K562 (cell line): ENCODE data around the gene APLNR. TPM values are rescaled to one million over a fixed set of nuclear protein-coding genes. Genes with fewer than 3 reads are reported as not detected.

Experiments
- EP300 ChIP-seq: IDR thresholded peaks from 2 replicates; pipeline ENCODE4 v1.6.1; 2012; ENCODE audit warnings: low read length, improper control_type of control experiment
- ETV5 ChIP-seq: sonication (generic); formaldehyde crosslinking; IDR thresholded peaks from 2 replicates; pipeline ENCODE4 v1.4.0; 2020; ENCODE audit warnings: low read depth, mild to moderate bottlenecking, missing genetic modification reagents
- ETV6 ChIP-seq, 3 experiments: fragments of 150-350 bp in 1 of 3; sonication (generic) in 1 of 3; formaldehyde crosslinking in 1 of 3; IDR thresholded peaks; 2 replicates each; pipeline versions ENCODE4 v1.6.1 to v1.8.0; 2014 to 2022; ENCODE audit warnings: borderline replicate concordance in 2 of 3, low read depth in 2 of 3, antibody characterized with exemption in 1 of 3, low read length in 1 of 3, mild to moderate bottlenecking in 1 of 3, missing genetic modification reagents in 1 of 3
- OTX1 ChIP-seq: fragments of 450-650 bp; formaldehyde crosslinking; IDR thresholded peaks from 2 replicates; pipeline ENCODE4 v1.4.0; 2022; ENCODE audit warnings: mild to moderate bottlenecking
- PRMT5 ChIP-seq: sonication (generic); formaldehyde crosslinking; IDR thresholded peaks from 2 replicates; pipeline ENCODE4 v1.5.0; 2020; ENCODE audit warnings: missing genetic modification reagents
- PURB ChIP-seq: sonication (generic); formaldehyde crosslinking; IDR thresholded peaks from 2 replicates; pipeline ENCODE4 v1.9.0; 2021; ENCODE audit warnings: low read depth, mild to moderate bottlenecking, missing genetic modification reagents
- TCF7 ChIP-seq: sonication (generic); IDR thresholded peaks from 2 replicates; pipeline ENCODE4 v1.6.1; 2016; ENCODE audit warnings: antibody characterized with exemption, borderline replicate concordance
- WHSC1 ChIP-seq: IDR thresholded peaks from one replicate; pipeline ENCODE4 v1.6.1; 2012; ENCODE audit warnings: low read length, control low read depth, inconsistent platforms
- ZSCAN29 ChIP-seq: fragments of 450-650 bp; IDR thresholded peaks from 2 replicates; pipeline ENCODE4 v1.6.1; 2017
- ZZZ3 ChIP-seq: fragments of 450-650 bp; IDR thresholded peaks from 2 replicates; pipeline ENCODE4 v1.6.1; 2016; ENCODE audit warnings: antibody characterized with exemption, mild to moderate bottlenecking, moderate library complexity
- polyA plus RNA-seq, 8 experiments: library from polyadenylated mRNA; depleted of rRNA in 4 of 8; stranded (reverse) in 5 of 8; unstranded in 3 of 8; fragments of >200 nt; fragmentation: Nextera tagmentation in 2 of 8; fragmentation: Illumina TruSeq in 1 of 8; extraction: Ambion mirVana in 2 of 8; extraction: Trizol in 1 of 8; gene quantifications; 2 replicates each; pipeline versions ENCODE4 v1.2.1 to v1.2.3, GENCODE V29; 2011 to 2014; ENCODE audit warnings: inconsistent platforms in 1 of 8, missing spikeins in 1 of 8
- total RNA-seq, 7 experiments: library from RNA; depleted of rRNA in 6 of 7; stranded (reverse); fragments of >200 nt in 6 of 7; fragmentation: Illumina TruSeq in 2 of 7; extraction: Trizol in 2 of 7; gene quantifications; 2 replicates each; pipeline versions ENCODE4 v1.2.1 to v1.2.3, GENCODE V29; 2011 to 2021; ENCODE audit warnings: low replicate concordance in 1 of 7
- TF ChIP-seq, protein P1 (sequence below): fragments of 250-450 bp; sonication (Bioruptor Pico); IDR thresholded peaks from 2 replicates; pipeline ENCODE4 v1.8.0; 2022; ENCODE audit warnings: moderate library complexity, mild to moderate bottlenecking, inconsistent platforms

Gene APLNR
- total and polyA plus RNA-seq, 9 of the 15 experiments (the other 6 are each of a cell fraction or from before 2014, with no cell fraction given) = 0.15 to 2.0 (median 0.65) TPM

DNA sequence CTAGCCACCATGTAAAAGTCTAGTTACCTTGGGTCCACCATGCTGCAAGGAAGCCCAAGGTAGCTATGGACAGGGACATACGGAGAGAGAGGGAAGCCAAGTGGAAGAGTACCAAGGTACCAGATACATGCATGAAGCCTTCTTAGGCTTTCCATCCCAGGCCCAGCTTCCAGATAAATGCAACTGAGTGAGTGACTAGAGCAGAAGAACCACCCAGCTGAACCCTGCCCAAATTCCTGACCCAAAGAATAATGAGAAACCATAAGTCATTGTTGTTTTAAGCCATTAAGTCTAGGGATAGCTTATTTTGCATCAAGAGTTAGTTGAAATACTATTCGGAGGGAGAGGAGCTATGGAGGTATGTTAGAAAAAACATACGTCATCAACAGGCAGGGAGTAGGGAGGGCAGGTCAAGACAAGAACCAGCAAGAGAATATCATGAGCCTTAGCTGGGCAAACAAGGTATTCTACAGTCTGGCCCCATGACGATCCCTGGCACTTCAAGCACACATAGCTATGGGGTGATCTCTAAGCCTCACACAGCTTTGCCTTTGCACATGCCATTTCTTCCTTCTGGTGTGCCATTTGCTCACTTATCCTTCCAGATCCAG, 36.5 kb upstream of the APLNR start (continued):
- TF ChIP-seq TCF7 = no peak
- TF ChIP-seq ETV5 (CRISPR knock-in tag) = no peak
- no peak for TF ChIP-seq ETV6 (IDR thresholded peaks at IDR 0.05; ENCODE audit: borderline replicate concordance in 1 of 2, low read depth in 2 of 2, low read length in 1 of 2)
- TF ChIP-seq ETV6 (CRISPR knock-in tag; IDR thresholded peaks at IDR 0.05; ENCODE audit: borderline replicate concordance) = no peak
- TF ChIP-seq, protein P1, sequence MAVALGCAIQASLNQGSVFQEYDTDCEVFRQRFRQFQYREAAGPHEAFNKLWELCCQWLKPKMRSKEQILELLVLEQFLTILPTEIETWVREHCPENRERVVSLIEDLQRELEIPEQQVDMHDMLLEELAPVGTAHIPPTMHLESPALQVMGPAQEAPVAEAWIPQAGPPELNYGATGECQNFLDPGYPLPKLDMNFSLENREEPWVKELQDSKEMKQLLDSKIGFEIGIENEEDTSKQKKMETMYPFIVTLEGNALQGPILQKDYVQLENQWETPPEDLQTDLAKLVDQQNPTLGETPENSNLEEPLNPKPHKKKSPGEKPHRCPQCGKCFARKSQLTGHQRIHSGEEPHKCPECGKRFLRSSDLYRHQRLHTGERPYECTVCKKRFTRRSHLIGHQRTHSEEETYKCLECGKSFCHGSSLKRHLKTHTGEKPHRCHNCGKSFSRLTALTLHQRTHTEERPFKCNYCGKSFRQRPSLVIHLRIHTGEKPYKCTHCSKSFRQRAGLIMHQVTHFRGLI = no peak
- TF ChIP-seq ZSCAN29 = no peak
- TF ChIP-seq OTX1 (CRISPR knock-in tag) = no peak
- no peak for TF ChIP-seq EP300
- no peak for TF ChIP-seq PURB (CRISPR knock-in tag)
- no peak for TF ChIP-seq ZZZ3
- no peak for TF ChIP-seq WHSC1
- no peak for TF ChIP-seq PRMT5 (CRISPR knock-in tag)
